ENCODE measurements around the gene WDR53. TPM values are rescaled to one million over a fixed set of nuclear protein-coding genes. Genes with fewer than 3 reads are reported as not detected.

WDR53 gene
- total and polyA plus RNA-seq, 9 of the 15 experiments (the other 6 are each of a cell fraction or from before 2014, with no cell fraction given), result 13.0 to 34.5 (median 20.9) TPM

- TF ChIP-seq SMARCC2 (IDR thresholded peaks at IDR 0.05; ENCODE audit: low read depth) (no peak), FOXO4 (CRISPR knock-in tag; IDR thresholded peaks at IDR 0.05) (no peak), SIN3B (IDR thresholded peaks at IDR 0.05; ENCODE audit: low read depth) (no peak), RREB1 (CRISPR knock-in tag; IDR thresholded peaks at IDR 0.05) (peak; percentile 94), ZNF785 (CRISPR knock-in tag; IDR thresholded peaks at IDR 0.05) (no peak), THAP7 (CRISPR knock-in tag; IDR thresholded peaks at IDR 0.05) (no peak), POLR2AphosphoS2 (IDR thresholded peaks at IDR 0.05; ENCODE audit: low read length) (no peak), SP2 (IDR thresholded peaks at IDR 0.05; ENCODE audit: extremely low read depth, low read depth, low read length, poor library complexity, severe bottlenecking) (no peak), ZNF445 (CRISPR knock-in tag; IDR thresholded peaks at IDR 0.05; ENCODE audit: low read depth) (no peak), POLR3A (IDR thresholded peaks at IDR 0.05; ENCODE audit: borderline replicate concordance, extremely low read depth, insufficient read depth, insufficient read length) (no peak), CHD4 (IDR thresholded peaks at IDR 0.05; ENCODE audit: insufficient read depth, insufficient replicate concordance, low read depth, low read length, poor library complexity, severe bottlenecking) (no peak), RBM17 (IDR thresholded peaks at IDR 0.05; ENCODE audit: borderline replicate concordance, low read depth, low read length) (no peak), PHB (CRISPR knock-in tag; IDR thresholded peaks at IDR 0.05) (no peak), PML (IDR thresholded peaks at IDR 0.05; ENCODE audit: low read length) (peak; percentile 33; the same call in 1 of the 2 replicates), CCNT2 (IDR thresholded peaks at IDR 0.05; ENCODE audit: borderline replicate concordance, extremely low read depth, insufficient read length, low read depth, low read length) (peak; percentile 77), ZNF124 (CRISPR knock-in tag; IDR thresholded peaks at IDR 0.05) (no peak), PCBP2 (IDR thresholded peaks at IDR 0.05; ENCODE audit: low read depth, low read length, poor library complexity, severe bottlenecking) (no peak), WHSC1 (IDR thresholded peaks at IDR 0.05; ENCODE audit: low read length) (no peak), PREB (CRISPR knock-in tag; IDR thresholded peaks at IDR 0.05) (no peak), GATAD2A (IDR thresholded peaks at IDR 0.05) (no peak)
Measured at GRCh38 chr3:196528639-196529233, 39.6 kb downstream of the WDR53 start (continued).
